Esophagus muscularis mucosa (tissue), 4 donors: Measurements from ENCODE around the gene UBASH3A. TPM values are rescaled to one million over a fixed set of nuclear protein-coding genes. Genes with fewer than 3 reads are reported as not detected.

Experiments used
- DNase-seq: peaks from one replicate; pipeline ENCODE4 v3.0.0-alpha.2; 2017; ENCODE audit errors: extremely low spot score
- H3K27ac ChIP-seq, 4 donors: fragments of 200-600 bp; sonication (generic); replicated peaks in 1 of 4; 1 replicate in 3 of 4; 2 replicates in 1 of 4; pipeline ENCODE4 v1.5.1; 2016 to 2019; ENCODE audit warnings: mild to moderate bottlenecking in 1 of 4
- H3K27me3 ChIP-seq, 4 donors: fragments of 200-600 bp; sonication (generic); one replicate each; pipeline versions ENCODE4 v1.5.1 to v1.6.0; 2016 to 2019
- H3K36me3 ChIP-seq, 4 donors: fragments of 200-600 bp; sonication (generic); one replicate each; pipeline ENCODE4 v1.5.1; 2016 to 2019
- H3K4me1 ChIP-seq, 4 donors: fragments of 200-600 bp; sonication (generic); one replicate each; pipeline ENCODE4 v1.5.1; 2016 to 2019
- H3K4me3 ChIP-seq, 4 donors: fragments of 200-600 bp; sonication (generic); 1 replicate in 2 of 4; 2 replicates in 2 of 4; pipeline ENCODE4 v1.5.1; 2016 to 2019; ENCODE audit warnings: mild to moderate bottlenecking in 4 of 4, moderate library complexity in 1 of 4
- H3K9me3 ChIP-seq, 4 donors: fragments of 200-600 bp; sonication (generic); 1 replicate in 3 of 4; 2 replicates in 1 of 4; pipeline ENCODE4 v1.5.1; 2016 to 2019
- CTCF ChIP-seq, 3 experiments: fragments of 200-600 bp in 2 of 3; fragments of 450-650 bp in 1 of 3; sonication (generic) in 2 of 3; IDR thresholded peaks; one replicate each; pipeline ENCODE4 v1.5.1; 2017 to 2019; ENCODE audit warnings: antibody characterized with exemption in 3 of 3, mild to moderate bottlenecking in 2 of 3, moderate library complexity in 1 of 3
- EP300 ChIP-seq: sonication (generic); formaldehyde crosslinking; IDR thresholded peaks from one replicate; pipeline ENCODE4 v1.6.1; 2017; ENCODE audit warnings: antibody characterized with exemption
- POLR2A ChIP-seq: fragments of 450-650 bp; IDR thresholded peaks from one replicate; pipeline ENCODE4 v1.6.1; 2017; ENCODE audit warnings: antibody characterized with exemption, moderate library complexity, mild to moderate bottlenecking, low read depth
- POLR2AphosphoS5 ChIP-seq, 2 donors: sonication (generic); formaldehyde crosslinking; IDR thresholded peaks; one replicate each; pipeline ENCODE4 v1.6.1; 2017; ENCODE audit warnings: antibody characterized with exemption in 2 of 2
- WGBS: methylation state at CpG from one replicate; pipeline ENCODE4 v1.1.5; 2018; 5-methylcytosine and 5-hydroxymethylcytosine counted together
- intact Hi-C: fragments of 100-400 bp; cut with DNase I; formaldehyde crosslinking; loops from one replicate; pipeline ENCODE4 v1.15.1; 2023
- total RNA-seq, 4 donors: library from RNA; depleted of rRNA; stranded (reverse); fragments of >200 nt; gene quantifications; one replicate each; pipeline versions ENCODE4 v1.1.0 to v1.2.1, GENCODE V29; 2016

UBASH3A gene
- total RNA-seq, result under 1 TPM in 3 of 4 donors, not detected in 1; 0.17 to 0.78 (median 0.50) TPM

- intact Hi-C loops, result no loop called here
- peaks cover 0 to 32% (median 0%) of the 10 kb centered on the region in 4 donors for H3K27me3 ChIP-seq
- no peaks in the 10 kb centered on the region for H3K36me3 ChIP-seq
- TF ChIP-seq CTCF (IDR thresholded peaks at IDR 0.05), result no peak
- 77% methylated on average over 20 of the region's 21 CpGs for WGBS
- no peak within 1 kb of the TSS for H3K4me3 ChIP-seq
- H3K27ac ChIP-seq, result no peak within 1 kb of the TSS
- peaks cover 0 to 12% (median 6%) of the 10 kb centered on the region in 4 donors for H3K9me3 ChIP-seq
- H3K4me1 ChIP-seq, result no peaks in the 10 kb centered on the region
- no peak for DNase-seq
Observed at GRCh38 chr21:42403611-42404231, at the start of gene UBASH3A. UBASH3A (plus strand) TSS chr21:42403902; CDS start chr21:42403946, 44 bp downstream.

GRCh38 chr21:42356046-42356445, 47.7 kb upstream of the UBASH3A start:
- 92% methylated on average over 2 of the region's 2 CpGs for WGBS
- TF ChIP-seq POLR2A, result no peak
- no peak for TF ChIP-seq CTCF (IDR thresholded peaks at IDR 0.05)
- no peak for TF ChIP-seq POLR2AphosphoS5 (IDR thresholded peaks at IDR 0.05)
- no peak for TF ChIP-seq EP300
- Histone ChIP-seq H3K4me3 (no peak overlapping the region), H3K4me1 (no peaks in the 10 kb centered on the region), H3K27ac (no peak overlapping the region), H3K27me3 (peaks cover 0 to 38% (median 2%) of the 10 kb centered on the region in 4 donors), H3K9me3 (peaks cover 0 to 40% (median 24%) of the 10 kb centered on the region in 4 donors), H3K36me3 (no peaks in the 10 kb centered on the region)
- DNase-seq, result no peak
- intact Hi-C loops, result no loop called here

GRCh38 chr21:42356650-42357049, 47.1 kb upstream of the UBASH3A start:
- intact Hi-C loops, result no loop called here
- Histone ChIP-seq H3K27ac (no peak overlapping the region), H3K4me1 (no peaks in the 10 kb centered on the region), H3K4me3 (no peak overlapping the region), H3K9me3 (peaks cover 0 to 40% (median 24%) of the 10 kb centered on the region in 4 donors), H3K27me3 (peaks cover 0 to 44% (median 2%) of the 10 kb centered on the region in 4 donors), H3K36me3 (no peaks in the 10 kb centered on the region)
- WGBS, result 66% methylated on average over 6 of the region's 6 CpGs
- no peak for TF ChIP-seq POLR2A
- TF ChIP-seq EP300, result no peak
- no peak for TF ChIP-seq CTCF (IDR thresholded peaks at IDR 0.05)
- no peak for TF ChIP-seq POLR2AphosphoS5 (IDR thresholded peaks at IDR 0.05)
- no peak for DNase-seq

- intact Hi-C loops, result no loop called here
- H3K4me3 ChIP-seq, result no peak overlapping the region
- peaks cover 0 to 40% (median 24%) of the 10 kb centered on the region in 4 donors for H3K9me3 ChIP-seq
- TF ChIP-seq EP300 (no peak), CTCF (IDR thresholded peaks at IDR 0.05) (no peak), POLR2AphosphoS5 (IDR thresholded peaks at IDR 0.05) (no peak), POLR2A (no peak)
- peaks cover 0 to 50% (median 2%) of the 10 kb centered on the region in 4 donors for H3K27me3 ChIP-seq
- no peak overlapping the region for H3K27ac ChIP-seq
- WGBS, result 50% methylated on average over 3 of the region's 3 CpGs
- DNase-seq, result no peak
- no peaks in the 10 kb centered on the region for H3K4me1 ChIP-seq
- H3K36me3 ChIP-seq, result no peaks in the 10 kb centered on the region
Observed at GRCh38 chr21:42357307-42357706, 46.4 kb upstream of the UBASH3A start.

GRCh38 chr21:42358261-42358660, 45.4 kb upstream of the UBASH3A start:
- Histone ChIP-seq H3K4me1 (no peaks in the 10 kb centered on the region), H3K27ac (no peak overlapping the region), H3K9me3 (peaks cover 0 to 40% (median 24%) of the 10 kb centered on the region in 4 donors), H3K4me3 (no peak overlapping the region), H3K27me3 (peaks cover 0 to 57% (median 2%) of the 10 kb centered on the region in 4 donors), H3K36me3 (no peaks in the 10 kb centered on the region)
- DNase-seq, result no peak
- 86% methylated on average over 12 of the region's 12 CpGs for WGBS
- intact Hi-C loops, result no loop called here
- TF ChIP-seq POLR2AphosphoS5 (IDR thresholded peaks at IDR 0.05) (no peak), CTCF (IDR thresholded peaks at IDR 0.05) (no peak), EP300 (no peak), POLR2A (no peak)
